SK-N-SH treated with all-trans-retinoic acid at 6 μM for 48 hours (cell line): ENCODE data around the gene PTPRD.

ENCODE experiments used
- ATAC-seq: fragments of 200-7000 bp; cut with Tn5 transposase; 3 replicates; pipeline ENCODE4 v1.9.1; 2020; ENCODE audit warnings: mild to moderate bottlenecking, moderate library complexity
- ARNTL ChIP-seq: fragments of 450-650 bp; formaldehyde crosslinking; IDR thresholded peaks from 2 replicates; pipeline ENCODE4 v1.5.0; 2020; ENCODE audit warnings: low read depth, mild to moderate bottlenecking, moderate library complexity, borderline replicate concordance
- CREB5 ChIP-seq: fragments of 250-450 bp; sonication (Bioruptor Pico); IDR thresholded peaks from 2 replicates; pipeline ENCODE4 v1.5.1; 2020; ENCODE audit warnings: low read depth, mild to moderate bottlenecking, moderate library complexity
- CSDC2 ChIP-seq: fragments of 250-450 bp; sonication (Bioruptor Pico); IDR thresholded peaks from 2 replicates; pipeline ENCODE4 v1.5.0; 2020; ENCODE audit warnings: mild to moderate bottlenecking, moderate library complexity
- CSRNP3 ChIP-seq: fragments of 250-450 bp; sonication (Bioruptor Pico); IDR thresholded peaks from 2 replicates; pipeline ENCODE4 v1.5.1; 2021; ENCODE audit warnings: mild to moderate bottlenecking, moderate library complexity
- GLIS3 ChIP-seq: fragments of 250-450 bp; sonication (Bioruptor Pico); IDR thresholded peaks from 2 replicates; pipeline ENCODE4 v1.5.0; 2020; ENCODE audit warnings: mild to moderate bottlenecking, moderate library complexity
- OSR1 ChIP-seq: fragments of 250-450 bp; sonication (Bioruptor Pico); IDR thresholded peaks from 2 replicates; pipeline ENCODE4 v1.8.0; 2022; ENCODE audit warnings: moderate library complexity, mild to moderate bottlenecking, inconsistent platforms
- PATZ1 ChIP-seq: fragments of 250-450 bp; sonication (Bioruptor Pico); IDR thresholded peaks from 2 replicates; pipeline ENCODE4 v1.8.0; 2020; ENCODE audit warnings: mild to moderate bottlenecking, moderate library complexity, borderline replicate concordance
- POU6F1 ChIP-seq: fragments of 250-450 bp; sonication (Bioruptor Pico); IDR thresholded peaks from 2 replicates; pipeline ENCODE4 v1.8.0; 2021; ENCODE audit warnings: low read depth, mild to moderate bottlenecking, moderate library complexity, borderline replicate concordance
- PPARA ChIP-seq: fragments of 250-450 bp; sonication (Bioruptor Pico); IDR thresholded peaks from 2 replicates; pipeline ENCODE4 v1.5.0; 2020; ENCODE audit warnings: mild to moderate bottlenecking, borderline replicate concordance
- RARB ChIP-seq: fragments of 250-450 bp; sonication (Bioruptor Pico); IDR thresholded peaks from 2 replicates; pipeline ENCODE4 v1.8.0; 2021; ENCODE audit warnings: mild to moderate bottlenecking, moderate library complexity
- SNAI2 ChIP-seq: fragments of 250-450 bp; sonication (Bioruptor Pico); IDR thresholded peaks from 2 replicates; pipeline ENCODE4 v1.5.0; 2020; ENCODE audit warnings: mild to moderate bottlenecking, moderate library complexity
- TCF4 ChIP-seq: fragments of 250-450 bp; sonication (Bioruptor Pico); IDR thresholded peaks from 2 replicates; pipeline ENCODE4 v1.8.0; 2021; ENCODE audit warnings: mild to moderate bottlenecking, moderate library complexity, borderline replicate concordance
- TOX ChIP-seq: fragments of 250-450 bp; sonication (Bioruptor Pico); IDR thresholded peaks from 2 replicates; pipeline ENCODE4 v1.8.0; 2021; ENCODE audit warnings: mild to moderate bottlenecking, moderate library complexity, borderline replicate concordance
- TSHZ2 ChIP-seq: fragments of 250-450 bp; sonication (Bioruptor Pico); IDR thresholded peaks from 2 replicates; pipeline ENCODE4 v1.5.0; 2020; ENCODE audit warnings: mild to moderate bottlenecking, moderate library complexity
- ZFP3 ChIP-seq: fragments of 250-450 bp; sonication (Bioruptor Pico); IDR thresholded peaks from 2 replicates; pipeline ENCODE4 v1.5.0; 2020; ENCODE audit warnings: mild to moderate bottlenecking, moderate library complexity
- ZFP30 ChIP-seq: fragments of 450-650 bp; formaldehyde crosslinking; IDR thresholded peaks from 2 replicates; pipeline ENCODE4 v1.5.0; 2022; ENCODE audit warnings: mild to moderate bottlenecking, moderate library complexity
- ZNF565 ChIP-seq: fragments of 450-650 bp; formaldehyde crosslinking; conservative IDR thresholded peaks from 2 replicates; pipeline ENCODE4 v1.5.0; 2020; ENCODE audit warnings: low read depth, mild to moderate bottlenecking, moderate library complexity
- ZNF70 ChIP-seq: fragments of 450-650 bp; formaldehyde crosslinking; IDR thresholded peaks from 2 replicates; pipeline ENCODE4 v1.5.0; 2020; ENCODE audit warnings: mild to moderate bottlenecking, moderate library complexity
- ZNF8 ChIP-seq: fragments of 450-650 bp; formaldehyde crosslinking; IDR thresholded peaks from 2 replicates; pipeline ENCODE4 v1.5.0; 2020; ENCODE audit warnings: mild to moderate bottlenecking, moderate library complexity

Gene PTPRD

GRCh38 chr9:8266861-8267260 lies 2345.9 kb downstream of the PTPRD start:
- no peak for TF ChIP-seq GLIS3
- TF ChIP-seq CSRNP3 (CRISPR knock-in tag) = no peak
- no peak for TF ChIP-seq RARB (CRISPR knock-in tag)
- TF ChIP-seq TSHZ2 (CRISPR knock-in tag) = no peak
- no peak for TF ChIP-seq PATZ1 (CRISPR knock-in tag)
- no peak for TF ChIP-seq ZNF70
- TF ChIP-seq POU6F1 (CRISPR knock-in tag) = no peak
- TF ChIP-seq ZNF565 (CRISPR knock-in tag) = no peak

GRCh38 chr9:8265281-8265680 lies 2347.5 kb downstream of the PTPRD start:
- ATAC-seq = no peak
- TF ChIP-seq SNAI2 (CRISPR knock-in tag) (no peak), ARNTL (no peak), ZNF8 (CRISPR knock-in tag) (no peak), ZFP3 (CRISPR knock-in tag) (no peak), TSHZ2 (CRISPR knock-in tag) (no peak), CSRNP3 (CRISPR knock-in tag) (no peak), CREB5 (no peak), ZFP30 (CRISPR knock-in tag) (no peak), TCF4 (CRISPR knock-in tag) (no peak), PPARA (no peak), ZNF565 (CRISPR knock-in tag) (no peak), TOX (CRISPR knock-in tag) (no peak), CSDC2 (CRISPR knock-in tag) (no peak), OSR1 (CRISPR knock-in tag) (no peak)
- TF ChIP-seq, all 23 proteins: peak for 0

More at GRCh38 chr9:8266861-8267260, 2345.9 kb downstream of the PTPRD start:
- no peak for ATAC-seq
